HG03066 (cell line): Measurements from ENCODE around the gene GNGT2.

Experiments
- ATAC-seq: cut with Tn5 transposase; IDR thresholded peaks from one replicate; pipeline ENCODE4 v1.9.1; 2021; ENCODE audit warnings: low read depth; ENCODE audit not compliant: unreplicated experiment

The GNGT2 gene

DNA sequence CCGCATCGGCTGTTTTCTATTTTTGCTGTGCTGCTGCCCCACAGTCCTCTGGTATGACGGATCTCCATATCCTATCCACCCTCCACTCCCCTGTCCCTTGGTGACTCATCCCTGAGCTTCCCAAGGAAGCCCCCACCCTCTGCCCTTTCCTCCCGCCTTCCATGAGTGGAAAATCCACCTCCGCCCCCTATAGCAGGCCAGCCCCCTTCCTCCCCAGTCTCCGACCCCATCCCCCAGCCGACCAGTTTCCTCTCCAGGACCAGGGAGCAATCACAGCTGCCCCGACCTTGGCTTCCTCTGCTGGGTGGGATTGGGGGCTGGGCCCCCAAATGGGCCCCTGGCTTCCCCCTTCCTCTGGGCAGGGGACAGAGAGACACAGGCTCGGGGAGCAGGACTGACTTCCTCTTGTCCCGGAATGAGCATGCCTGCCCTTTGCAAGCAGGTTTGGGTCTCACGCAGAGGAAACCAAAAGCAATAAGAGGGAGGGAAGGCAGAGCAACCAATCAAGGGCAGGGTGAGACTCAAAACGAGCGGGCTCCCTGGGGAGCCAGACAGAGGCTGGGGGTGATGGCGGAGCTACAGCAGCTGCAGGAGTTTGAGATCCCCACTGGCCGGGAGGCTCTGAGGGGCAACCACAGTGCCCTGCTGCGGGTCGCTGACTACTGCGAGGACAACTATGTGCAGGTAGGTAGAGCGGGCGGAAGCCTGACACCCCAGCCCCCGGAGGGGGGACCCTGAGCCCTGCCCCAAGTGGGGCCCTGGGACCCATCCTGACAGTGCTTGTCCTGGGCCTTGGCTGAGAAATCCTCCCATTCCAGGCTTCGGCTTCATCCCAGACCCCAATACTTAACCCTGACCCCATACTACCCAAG, at the start of gene GNGT2, which contains the start of gene ABI3:
TSS of gene GNGT2 (minus strand) at position 417 of the 872 bp plus-strand sequence. CDS start 3,152 bp downstream, outside the sequence.
TSS of gene ABI3 (plus strand) at position 550 of the 872 bp plus-strand sequence. CDS start at position 568, 18 bp downstream.
- peak; percentile 71 for ATAC-seq

DNA sequence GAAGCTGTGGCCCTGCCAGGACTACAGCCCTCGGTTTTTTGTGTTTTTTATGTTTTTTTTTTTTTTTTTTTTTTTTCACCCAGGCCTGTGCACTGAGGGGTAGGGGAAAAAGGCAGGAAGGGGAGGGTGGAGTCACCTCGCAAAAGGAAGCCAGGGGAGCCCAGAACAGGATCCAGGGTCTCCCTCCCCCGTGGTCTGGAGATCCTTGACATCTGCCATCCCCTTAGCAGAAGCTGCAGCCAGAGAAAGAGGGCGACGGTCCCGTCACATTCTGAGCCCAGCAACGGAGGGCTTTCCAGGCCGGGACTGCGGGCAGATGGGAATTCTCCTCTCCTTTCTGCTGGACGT, 49.3 kb upstream of the GNGT2 start:
- ATAC-seq: no peak

DNA sequence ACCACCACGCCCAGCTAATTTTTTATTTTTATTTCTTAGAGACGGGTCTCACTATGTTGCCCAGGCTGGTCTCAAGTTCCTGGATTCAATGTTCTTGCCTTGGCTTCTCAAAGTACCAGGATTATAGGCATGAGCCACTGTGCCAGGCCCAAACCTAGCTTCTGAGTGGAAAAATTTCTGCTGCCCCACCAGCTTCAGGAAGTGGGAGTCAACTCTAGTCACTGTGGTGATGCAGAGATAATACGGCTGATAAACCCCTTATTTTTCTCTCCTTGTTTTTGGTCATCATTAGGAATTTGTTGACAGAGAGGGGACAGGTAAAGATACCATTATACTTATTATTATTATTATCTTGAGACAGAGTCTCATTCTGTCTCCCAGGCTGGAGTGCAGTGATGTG, 48.0 kb upstream of the GNGT2 start:
- ATAC-seq: no peak

DNA sequence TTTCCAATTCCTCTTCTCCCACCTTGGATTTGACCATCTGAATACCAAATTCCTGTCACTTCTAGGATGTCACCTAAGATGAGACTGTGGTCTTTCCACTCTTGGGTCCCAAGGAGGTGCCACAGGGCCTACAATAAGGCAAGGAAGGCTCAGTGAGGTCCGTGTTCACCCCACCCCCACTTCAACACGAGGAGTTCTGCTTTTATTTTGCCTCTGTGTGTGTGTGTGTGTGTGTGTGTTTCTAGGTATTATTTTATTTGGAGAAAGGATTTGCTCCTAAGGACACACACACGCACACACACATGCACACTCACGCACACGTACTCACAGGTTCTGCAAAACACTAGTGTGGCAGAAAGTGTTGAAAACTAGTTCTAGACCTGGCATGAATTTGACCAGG, 44.8 kb upstream of the GNGT2 start:
- ATAC-seq: no peak

DNA sequence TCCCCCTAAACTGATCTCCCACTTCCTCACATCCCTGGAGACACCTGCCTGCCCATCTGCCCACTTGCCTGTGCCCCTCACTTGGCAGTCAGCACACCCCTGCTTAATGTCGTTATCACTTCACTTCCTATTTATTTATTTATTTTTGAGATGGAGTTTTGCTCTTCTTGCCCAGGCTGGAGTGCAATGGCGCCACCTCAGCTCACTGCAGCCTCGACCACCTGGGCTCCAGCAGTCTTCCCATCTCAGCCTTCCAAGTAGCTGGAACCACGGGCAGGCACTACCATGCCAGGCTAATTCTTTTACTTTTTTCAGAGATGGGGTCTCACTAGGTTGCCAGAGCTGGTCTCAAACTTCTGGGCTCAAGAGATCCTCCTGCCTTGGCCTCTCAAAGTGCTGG, 43.7 kb upstream of the GNGT2 start:
- ATAC-seq: no peak

DNA sequence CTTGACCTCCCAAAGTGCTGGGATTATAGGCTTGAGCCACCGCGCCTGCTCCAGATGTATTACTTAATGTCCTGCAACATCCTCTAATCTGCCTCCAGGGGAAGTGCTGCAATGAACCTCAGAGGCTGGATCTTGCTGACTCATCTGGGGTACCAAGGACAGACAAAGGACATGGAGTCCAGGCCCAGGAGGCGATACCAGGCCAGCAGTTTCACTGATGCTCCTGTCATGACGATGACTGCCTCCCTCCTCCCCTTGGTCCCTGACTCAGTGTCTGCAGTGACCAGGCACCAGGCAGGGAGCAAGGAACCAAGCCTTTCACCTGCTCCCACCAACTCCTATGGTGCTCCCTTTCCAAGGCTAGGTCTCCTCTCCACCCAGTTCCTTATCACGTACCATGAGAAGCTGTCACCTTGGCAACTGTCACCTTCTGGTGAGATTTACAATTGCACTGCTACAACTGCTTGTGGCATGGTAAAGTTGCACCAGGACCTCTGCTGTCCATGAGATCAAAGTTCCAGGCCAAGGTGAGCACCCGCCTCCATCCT, 41.8 kb upstream of the GNGT2 start:
- no peak for ATAC-seq

DNA sequence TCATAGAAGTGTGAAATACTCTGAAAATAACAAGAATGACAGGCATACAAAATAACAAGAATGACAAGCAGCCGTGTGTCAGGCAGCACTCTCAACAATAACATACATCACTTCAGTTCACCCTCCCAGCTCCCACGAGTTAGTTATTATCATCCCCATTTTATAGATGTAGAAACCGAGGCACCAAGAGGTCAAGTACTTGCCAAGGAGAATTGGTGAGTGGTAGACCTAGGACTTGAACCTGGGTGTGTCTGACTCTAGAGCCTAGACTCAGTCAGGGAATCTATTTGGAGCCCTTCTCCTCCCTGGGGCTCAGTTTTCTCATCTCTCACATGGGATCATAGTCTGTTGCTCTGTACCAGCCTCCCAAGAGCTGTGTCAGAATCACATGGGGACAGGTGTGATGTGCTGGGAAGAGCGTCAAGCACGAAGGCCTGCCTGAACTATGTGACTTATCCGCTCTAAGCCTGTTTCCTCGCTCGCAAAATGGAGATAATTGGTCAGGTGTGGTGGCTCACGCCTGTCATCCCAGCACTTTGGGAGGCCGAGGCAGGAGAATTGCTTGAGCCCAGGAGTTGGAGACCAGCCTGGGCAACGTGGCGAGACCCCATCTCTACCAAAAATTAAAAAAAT, 39.6 kb upstream of the GNGT2 start:
- no peak for ATAC-seq

DNA sequence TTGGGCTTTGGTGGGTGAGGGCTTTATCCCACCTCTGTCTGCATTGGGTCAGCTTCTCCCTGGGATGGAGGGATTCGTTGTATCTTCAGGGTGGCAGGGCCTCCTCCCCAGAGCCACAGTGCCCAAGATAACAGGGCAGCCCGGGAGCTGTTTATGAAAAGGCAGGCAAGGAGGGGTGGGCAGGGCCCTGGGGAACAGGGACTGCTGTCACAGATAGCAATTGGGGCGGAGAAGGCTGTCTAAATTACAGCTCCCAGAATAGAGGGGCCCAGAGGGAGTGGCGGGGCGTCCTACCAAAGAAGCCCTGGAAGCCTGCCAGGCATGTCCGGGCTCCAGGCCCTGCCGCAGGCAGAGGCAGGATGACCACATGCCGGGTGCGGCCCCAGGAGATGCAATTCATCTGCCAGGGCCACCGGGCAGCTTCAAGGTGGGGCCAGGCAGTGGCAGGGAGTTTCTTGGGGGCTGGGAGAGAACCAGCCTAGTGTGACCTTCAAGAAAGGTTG, 39.0 kb upstream of the GNGT2 start:
- no peak for ATAC-seq

DNA sequence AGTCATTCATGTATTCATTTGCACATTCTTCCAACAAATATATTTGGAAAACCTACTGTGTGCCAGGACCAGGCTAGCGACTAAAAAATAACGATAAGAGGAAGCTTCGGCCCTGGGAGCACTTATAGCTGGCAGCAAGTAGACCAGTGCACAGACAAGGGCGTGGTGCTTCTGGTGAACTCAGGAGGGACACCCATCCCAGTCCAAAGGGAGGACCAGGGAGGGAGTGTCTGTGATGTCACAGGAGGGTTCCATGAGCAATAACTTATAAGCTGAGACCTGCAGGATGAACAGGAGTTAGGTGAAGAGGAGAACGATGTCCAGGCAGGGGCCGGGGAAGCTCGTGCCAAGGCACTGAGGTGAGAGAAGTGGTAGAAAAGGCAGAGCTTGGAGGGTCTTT, 37.6 kb upstream of the GNGT2 start:
- no peak for ATAC-seq

DNA sequence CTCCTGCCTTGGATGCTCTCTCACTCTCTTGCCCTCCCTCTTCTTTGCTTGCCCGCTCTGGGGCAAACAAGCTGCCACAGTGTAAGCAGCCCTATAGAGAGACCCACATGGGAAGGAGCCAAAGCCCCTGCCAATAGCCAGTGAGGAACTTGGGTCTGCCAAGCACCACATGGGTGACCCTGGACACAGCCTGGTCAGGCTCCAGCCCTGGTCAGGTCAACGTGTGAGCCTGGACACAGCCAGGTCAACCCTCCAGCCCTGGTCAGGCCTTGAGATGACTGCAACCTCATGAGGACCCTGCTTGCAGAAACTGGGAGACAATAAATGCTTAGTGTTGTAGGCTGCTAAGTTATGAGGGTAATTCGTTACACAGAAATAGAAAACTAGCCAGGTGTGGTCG, 34.5 kb upstream of the GNGT2 start:
- ATAC-seq: no peak

DNA sequence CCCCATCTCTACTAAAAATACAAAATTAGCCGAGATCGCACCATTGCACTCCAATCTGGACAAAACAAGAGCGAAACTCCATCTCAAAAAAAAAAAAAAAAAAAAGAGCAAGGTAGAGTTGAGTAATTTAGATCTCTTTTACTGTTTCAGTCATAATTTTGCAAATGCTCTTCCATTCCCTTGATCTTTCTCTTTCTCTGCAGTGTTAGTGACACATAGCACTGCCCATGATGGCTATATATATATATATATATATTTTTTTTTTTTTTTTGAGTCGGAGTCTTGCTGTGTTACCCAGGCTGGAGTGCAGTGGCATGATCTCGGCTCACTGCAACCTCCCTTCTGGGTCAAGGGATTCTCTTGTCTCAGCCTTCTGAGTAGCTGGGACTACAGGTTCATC, 32.4 kb upstream of the GNGT2 start:
- no peak for ATAC-seq

DNA sequence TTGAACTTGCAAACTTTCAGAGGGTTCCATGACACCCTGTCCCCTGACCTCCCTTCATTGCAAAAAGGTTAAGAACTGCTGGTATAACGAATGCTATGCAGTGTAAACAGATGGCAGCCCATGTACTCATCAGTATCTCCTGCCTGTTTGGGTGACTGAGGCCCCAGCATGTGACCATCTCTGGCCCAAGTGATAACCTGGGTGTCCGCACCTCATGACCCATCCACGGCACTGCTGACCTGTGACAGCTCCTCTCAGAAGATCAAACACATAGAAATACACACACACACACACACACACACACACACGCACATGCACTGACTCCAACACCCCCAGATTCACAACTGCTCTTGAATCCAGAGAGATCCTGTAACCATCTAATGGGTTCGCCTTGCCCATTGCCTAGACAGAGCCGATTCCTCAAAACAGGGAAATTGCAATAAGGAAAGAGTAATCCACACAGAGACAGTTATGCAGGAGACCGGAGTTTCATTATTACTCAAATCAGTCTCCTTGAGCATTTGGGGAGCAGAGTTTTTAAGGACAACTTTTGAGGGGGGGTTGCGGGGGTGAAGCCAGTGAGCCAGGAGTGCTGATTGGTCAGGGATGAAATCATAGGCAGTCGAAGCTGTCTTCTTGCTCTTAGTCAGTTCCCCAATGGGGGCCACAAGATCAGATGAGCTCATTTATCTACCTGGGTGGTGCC, 31.5 kb upstream of the GNGT2 start:
- no peak for ATAC-seq

DNA sequence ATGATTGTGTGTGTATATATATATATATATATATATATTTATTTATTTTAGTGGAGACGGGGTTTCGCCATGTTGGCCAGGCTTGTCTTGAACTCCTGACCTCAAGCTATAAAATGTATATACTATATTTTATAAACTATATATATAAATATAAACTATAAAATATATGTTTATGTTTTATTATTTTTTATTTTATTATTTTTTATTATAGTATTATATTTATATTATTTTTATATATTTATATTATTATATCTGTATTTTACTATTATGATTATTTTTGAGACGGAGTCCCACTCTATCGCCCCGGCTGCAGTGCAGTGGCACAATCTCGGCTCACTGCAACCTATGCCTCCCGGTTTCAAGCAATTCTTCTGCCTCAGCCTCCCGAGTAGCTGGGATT, 30.7 kb upstream of the GNGT2 start:
- ATAC-seq: no peak

DNA sequence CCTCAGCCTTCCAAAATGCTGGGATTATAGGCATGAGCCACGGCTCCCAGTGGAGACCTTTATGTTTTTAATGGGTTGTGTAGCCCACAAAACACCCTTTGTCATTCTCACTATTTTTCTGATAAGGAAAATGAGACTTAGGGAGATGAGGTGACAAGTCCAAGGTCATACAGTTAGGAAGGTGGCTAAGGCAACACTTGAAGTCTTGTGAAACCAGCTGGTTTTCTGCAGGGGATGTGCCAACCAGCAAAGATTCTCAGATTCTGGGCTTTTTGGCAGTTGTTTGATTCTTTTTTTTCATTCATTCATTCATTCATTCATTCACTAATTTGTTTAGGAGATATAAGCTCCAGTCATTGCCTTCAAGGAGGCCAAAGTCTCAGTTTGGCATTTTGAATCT, 30.2 kb upstream of the GNGT2 start:
- ATAC-seq: no peak

DNA sequence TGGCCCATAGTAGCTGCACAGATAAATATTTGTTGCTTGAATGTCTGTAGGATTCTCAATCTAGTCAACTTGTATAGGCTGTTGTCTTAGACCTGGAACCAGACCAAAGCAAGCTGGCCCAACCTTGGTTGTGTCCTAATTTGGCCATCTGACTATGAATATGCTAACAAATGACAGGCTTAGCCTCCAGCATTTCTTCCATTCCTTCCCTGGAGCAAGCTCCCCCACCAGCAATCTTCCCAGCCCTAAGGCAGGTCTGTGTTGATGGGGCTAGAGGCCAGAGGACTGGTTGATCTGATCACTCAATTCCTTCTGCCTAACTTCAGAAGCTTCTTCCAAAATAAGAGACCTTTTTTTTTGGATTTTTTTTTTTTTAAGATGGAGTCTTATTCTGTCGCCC, 29.6 kb upstream of the GNGT2 start:
- ATAC-seq: no peak

DNA sequence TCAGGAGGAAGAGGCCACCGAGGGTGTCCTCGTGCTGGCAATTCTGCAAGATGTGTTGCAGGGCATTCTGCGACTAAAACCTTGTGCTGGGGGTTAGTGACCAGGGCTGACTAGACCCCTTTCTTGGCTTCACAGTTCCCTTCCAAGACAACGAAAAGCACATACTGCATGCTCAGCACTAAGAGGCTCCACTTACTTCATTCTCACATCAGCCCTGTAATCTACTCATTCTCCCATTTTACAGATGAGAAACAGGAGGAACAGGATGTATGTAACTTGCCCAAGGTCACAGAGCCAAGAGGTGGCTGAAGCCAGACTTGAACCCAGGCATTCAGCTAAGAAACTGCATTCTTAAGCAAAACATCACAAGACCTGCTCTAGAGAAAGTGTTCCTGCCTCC, 25.5 kb upstream of the GNGT2 start:
- ATAC-seq: no peak

DNA sequence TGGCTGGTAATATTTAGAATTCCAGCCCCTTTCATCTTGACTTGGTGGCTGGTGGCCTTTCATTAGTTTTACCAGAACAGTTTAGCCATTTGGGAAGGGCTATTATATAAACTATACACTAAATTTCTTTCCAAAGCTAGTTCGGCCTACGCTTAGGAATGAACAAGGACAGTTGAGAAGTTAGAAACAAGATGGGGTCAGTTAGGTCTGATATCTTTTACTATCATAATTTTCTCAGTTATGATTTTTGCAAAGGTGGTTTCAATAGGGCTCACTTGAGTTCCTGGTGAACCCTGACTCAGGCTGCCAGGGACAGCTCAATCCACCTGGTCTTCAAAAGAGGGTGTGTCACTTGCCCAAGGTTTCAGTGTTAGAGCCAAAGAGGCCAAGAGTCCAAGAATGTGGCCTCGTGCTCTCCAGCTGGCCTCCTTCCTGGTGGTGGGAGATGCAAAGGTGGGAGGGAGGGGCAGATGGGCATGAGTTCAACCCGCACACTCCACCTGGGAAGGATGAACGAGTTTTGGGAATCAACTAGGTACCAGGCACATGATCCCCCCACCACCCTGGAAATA, 24.2 kb upstream of the GNGT2 start:
- ATAC-seq: no peak

DNA sequence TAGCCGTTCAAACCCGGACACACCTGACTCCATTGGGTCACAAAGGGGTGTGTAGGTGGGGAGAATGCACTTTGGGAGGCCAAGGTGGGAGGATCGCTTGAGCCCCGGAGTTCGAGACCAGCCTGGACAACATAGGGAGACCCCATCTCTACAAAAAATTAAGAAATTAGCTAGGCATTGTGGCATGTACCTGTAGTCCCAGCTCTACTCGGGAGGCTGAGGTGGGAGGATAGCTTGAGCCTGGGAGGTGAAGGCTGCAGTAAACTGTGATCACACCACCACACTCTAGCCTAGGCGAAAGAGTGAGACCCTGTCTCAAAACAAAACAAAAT, 21.2 kb upstream of the GNGT2 start:
- no peak for ATAC-seq

DNA sequence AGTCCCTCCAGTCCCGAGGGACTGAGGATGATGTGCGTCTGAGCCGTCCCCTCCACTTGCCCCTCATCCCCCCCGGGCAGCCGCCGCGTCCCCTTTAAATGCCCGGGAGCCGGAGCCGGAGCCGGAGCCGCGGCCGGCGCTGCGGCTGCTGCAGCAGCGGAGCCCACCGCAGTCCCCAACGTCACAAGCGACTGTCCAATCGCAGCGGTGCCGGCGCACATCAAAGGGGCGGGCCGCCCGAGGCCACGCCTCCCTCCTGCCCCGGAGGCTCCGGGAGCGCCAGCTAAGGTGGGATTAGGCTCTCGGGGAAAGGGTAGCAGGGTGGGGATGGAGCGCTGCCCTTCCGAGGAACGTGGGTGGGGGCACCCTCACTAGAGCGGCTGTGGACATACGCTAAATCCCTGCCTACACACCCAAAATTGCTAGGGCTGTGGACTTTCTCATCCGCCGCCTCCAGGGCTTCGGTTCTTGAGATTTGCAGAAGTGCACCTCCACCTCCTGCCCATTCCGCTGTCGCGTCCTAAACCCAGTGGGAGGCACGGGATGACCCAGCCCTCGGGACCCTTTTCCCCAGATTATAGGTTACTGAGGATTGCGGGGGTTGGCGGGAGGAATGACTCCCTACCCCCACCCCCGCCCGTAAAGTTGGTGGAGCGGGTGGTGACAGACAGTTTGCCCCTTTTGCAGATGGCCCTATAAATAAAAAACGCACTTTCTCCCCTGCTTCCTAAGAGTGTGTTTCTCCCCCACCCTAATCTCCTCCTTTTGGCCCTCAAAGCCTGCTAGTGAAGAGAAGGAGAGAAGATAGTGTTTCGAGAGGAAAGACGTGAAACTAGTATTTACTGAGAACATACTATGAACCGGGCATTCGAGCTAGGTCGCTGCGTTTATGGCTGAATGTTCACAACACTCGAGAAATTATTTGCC, 20.5 kb upstream of the GNGT2 start, which contains the start of gene PHOSPHO1:
TSS of gene PHOSPHO1 (minus strand) at position 152 of the 927 bp plus-strand sequence. CDS start 4,096 bp downstream, outside the sequence.
- ATAC-seq: peak; percentile 87
